Measurements from ENCODE around the gene PCSK4. TPM values are rescaled to one million over a fixed set of nuclear protein-coding genes. Genes with fewer than 3 reads are reported as not detected.

Gene PCSK4
- total and polyA plus RNA-seq, 2 of the 13 experiments (the other 11 are each of a cell fraction or from before 2014, with no cell fraction given): 2.0 to 2.7 TPM

DNA sequence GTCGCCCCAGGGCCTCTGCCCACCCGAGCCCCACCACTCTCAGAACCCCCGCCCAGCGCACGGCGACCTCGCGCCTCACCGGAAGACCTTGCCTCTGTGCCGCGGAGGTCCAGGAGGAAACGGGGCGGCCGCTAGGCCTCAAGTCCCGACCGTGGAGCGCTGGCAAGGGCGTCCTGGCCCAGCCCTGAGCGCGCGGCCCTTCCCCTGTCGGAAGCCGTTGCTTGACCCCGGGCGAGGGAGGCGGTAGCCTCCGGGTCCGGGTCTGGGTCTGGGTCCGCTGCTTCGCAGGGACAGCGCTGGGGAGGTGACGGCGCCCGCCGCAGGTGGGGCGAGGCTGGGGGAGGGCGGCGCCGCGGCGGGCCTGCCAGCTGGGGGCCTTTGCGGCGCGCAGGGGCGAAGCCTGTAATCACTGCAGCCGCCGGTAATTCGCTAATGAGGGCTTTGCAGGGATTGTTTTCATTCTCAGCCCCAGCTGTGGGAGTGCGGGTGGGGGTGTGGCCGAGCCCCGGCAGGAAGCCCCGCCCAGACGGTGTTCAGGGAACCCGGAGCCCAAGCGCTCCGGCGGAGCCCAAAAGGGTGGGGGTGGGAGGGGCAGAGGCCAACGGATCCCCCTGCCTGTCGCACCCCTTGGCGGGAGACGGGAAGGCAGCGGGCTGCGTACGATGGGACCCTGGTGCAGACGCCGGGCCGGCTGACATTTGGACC is 19.7 kb downstream of the PCSK4 start (continued):
- TF ChIP-seq KLF15 (CRISPR knock-in tag; IDR thresholded peaks at IDR 0.05; ENCODE audit: borderline replicate concordance) (no peak; the same call in 1 of the 2 replicates), ELF3 (CRISPR knock-in tag; IDR thresholded peaks at IDR 0.05) (peak; percentile 11; the same call in 1 of the 2 replicates), ZNF510 (CRISPR knock-in tag; IDR thresholded peaks at IDR 0.05; ENCODE audit: low read depth) (no peak), ZNF501 (CRISPR knock-in tag; IDR thresholded peaks at IDR 0.05) (no peak), ZBTB38 (CRISPR knock-in tag; IDR thresholded peaks at IDR 0.05) (0 out of 2 replicates have a peak, but pooled peaks have one; percentile 37), ZNF720 (CRISPR knock-in tag; IDR thresholded peaks at IDR 0.05) (no peak), ZNF746 (CRISPR knock-in tag; IDR thresholded peaks at IDR 0.05) (0 out of 2 replicates have a peak, but pooled peaks have one; percentile 7), TOE1 (CRISPR knock-in tag; IDR thresholded peaks at IDR 0.05) (no peak), ZBTB46 (CRISPR knock-in tag; IDR thresholded peaks at IDR 0.05; ENCODE audit: borderline replicate concordance) (no peak), NFRKB (IDR thresholded peaks at IDR 0.05) (no peak), ZNF792 (CRISPR knock-in tag; IDR thresholded peaks at IDR 0.05) (no peak), SMAD1 (CRISPR knock-in tag; IDR thresholded peaks at IDR 0.05; ENCODE audit: borderline replicate concordance, low read depth) (no peak), ZKSCAN8 (CRISPR knock-in tag; IDR thresholded peaks at IDR 0.05; ENCODE audit: borderline replicate concordance) (no peak), NCOR1 (IDR thresholded peaks at IDR 0.05; ENCODE audit: borderline replicate concordance, low read length) (no peak), ATF7 (IDR thresholded peaks at IDR 0.05) (no peak), ATF7 (CRISPR knock-in tag; IDR thresholded peaks at IDR 0.05) (no peak), RFX5 (IDR thresholded peaks at IDR 0.05; ENCODE audit: low read depth, low read length) (no peak)
- TF ChIP-seq, protein P1, sequence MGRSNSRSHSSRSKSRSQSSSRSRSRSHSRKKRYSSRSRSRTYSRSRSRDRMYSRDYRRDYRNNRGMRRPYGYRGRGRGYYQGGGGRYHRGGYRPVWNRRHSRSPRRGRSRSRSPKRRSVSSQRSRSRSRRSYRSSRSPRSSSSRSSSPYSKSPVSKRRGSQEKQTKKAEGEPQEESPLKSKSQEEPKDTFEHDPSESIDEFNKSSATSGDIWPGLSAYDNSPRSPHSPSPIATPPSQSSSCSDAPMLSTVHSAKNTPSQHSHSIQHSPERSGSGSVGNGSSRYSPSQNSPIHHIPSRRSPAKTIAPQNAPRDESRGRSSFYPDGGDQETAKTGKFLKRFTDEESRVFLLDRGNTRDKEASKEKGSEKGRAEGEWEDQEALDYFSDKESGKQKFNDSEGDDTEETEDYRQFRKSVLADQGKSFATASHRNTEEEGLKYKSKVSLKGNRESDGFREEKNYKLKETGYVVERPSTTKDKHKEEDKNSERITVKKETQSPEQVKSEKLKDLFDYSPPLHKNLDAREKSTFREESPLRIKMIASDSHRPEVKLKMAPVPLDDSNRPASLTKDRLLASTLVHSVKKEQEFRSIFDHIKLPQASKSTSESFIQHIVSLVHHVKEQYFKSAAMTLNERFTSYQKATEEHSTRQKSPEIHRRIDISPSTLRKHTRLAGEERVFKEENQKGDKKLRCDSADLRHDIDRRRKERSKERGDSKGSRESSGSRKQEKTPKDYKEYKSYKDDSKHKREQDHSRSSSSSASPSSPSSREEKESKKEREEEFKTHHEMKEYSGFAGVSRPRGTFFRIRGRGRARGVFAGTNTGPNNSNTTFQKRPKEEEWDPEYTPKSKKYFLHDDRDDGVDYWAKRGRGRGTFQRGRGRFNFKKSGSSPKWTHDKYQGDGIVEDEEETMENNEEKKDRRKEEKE (IDR thresholded peaks at IDR 0.05): no peak
- TF ChIP-seq, protein P2, sequence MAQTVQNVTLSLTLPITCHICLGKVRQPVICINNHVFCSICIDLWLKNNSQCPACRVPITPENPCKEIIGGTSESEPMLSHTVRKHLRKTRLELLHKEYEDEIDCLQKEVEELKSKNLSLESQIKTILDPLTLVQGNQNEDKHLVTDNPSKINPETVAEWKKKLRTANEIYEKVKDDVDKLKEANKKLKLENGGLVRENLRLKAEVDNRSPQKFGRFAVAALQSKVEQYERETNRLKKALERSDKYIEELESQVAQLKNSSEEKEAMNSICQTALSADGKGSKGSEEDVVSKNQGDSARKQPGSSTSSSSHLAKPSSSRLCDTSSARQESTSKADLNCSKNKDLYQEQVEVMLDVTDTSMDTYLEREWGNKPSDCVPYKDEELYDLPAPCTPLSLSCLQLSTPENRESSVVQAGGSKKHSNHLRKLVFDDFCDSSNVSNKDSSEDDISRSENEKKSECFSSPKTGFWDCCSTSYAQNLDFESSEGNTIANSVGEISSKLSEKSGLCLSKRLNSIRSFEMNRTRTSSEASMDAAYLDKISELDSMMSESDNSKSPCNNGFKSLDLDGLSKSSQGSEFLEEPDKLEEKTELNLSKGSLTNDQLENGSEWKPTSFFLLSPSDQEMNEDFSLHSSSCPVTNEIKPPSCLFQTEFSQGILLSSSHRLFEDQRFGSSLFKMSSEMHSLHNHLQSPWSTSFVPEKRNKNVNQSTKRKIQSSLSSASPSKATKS (CRISPR knock-in tag; IDR thresholded peaks at IDR 0.05): no peak

Measured in HepG2 (cell line).